HepG2 (cell line): ENCODE data around the gene HMBS. TPM values are rescaled to one million over a fixed set of nuclear protein-coding genes. Genes with fewer than 3 reads are reported as not detected.

Experiments
- ATAC-seq: fragments of 200-7000 bp; cut with Tn5 transposase; 3 replicates; pipeline ENCODE4 v1.9.1; 2020; ENCODE audit warnings: mild to moderate bottlenecking, moderate library complexity
- BruUV-seq: library from RNA; stranded (reverse); fragments of 400-500 nt; replicated peaks from 2 replicates; lab custom pipeline; 2021; lab: Mats Ljungman, UMichigan
- CTCF ChIA-PET: fragments of 300-600 bp; formaldehyde crosslinking; extraction: SDS; loops from one replicate; lab custom pipeline; 2021; ENCODE audit warnings: low total read pairs, inconsistent platforms, low intra/inter-chr PET ratio; lab: Yijun Ruan, JAX
- POLR2A ChIA-PET: fragments of 350-600 bp; sonication (Branson Sonifier 250); formaldehyde crosslinking; loops from one replicate; lab custom pipeline; 2020; ENCODE audit warnings: antibody characterized with exemption, inconsistent platforms; lab: Yijun Ruan, JAX
- DNase-seq: peaks from one replicate; pipeline ENCODE4 v3.0.0-alpha.2; 2015; ENCODE audit warnings: low spot score
- FAIRE-seq: peaks from 3 replicates; lab custom pipeline; 2011; peaks lifted over from hg19 to GRCh38; lab: Jason Lieb, UNC
- H2AFZ ChIP-seq: one replicate; pipeline ENCODE4 v1.6.1; 2011; ENCODE audit warnings: low read length, inconsistent platforms
- H3K27ac ChIP-seq: fragments of 300-600 bp; 3 replicates; pipeline ENCODE4 v1.8.0; 2011; ENCODE audit warnings: mixed run types, mild to moderate bottlenecking, mixed read lengths, low read length, inconsistent platforms; ENCODE audit not compliant: insufficient read depth; ENCODE audit errors: extremely low read length
- H3K27me3 ChIP-seq, 2 experiments: fragments of 200-600 bp in 1 of 2; 2 replicates in 1 of 2; 3 replicates in 1 of 2; pipeline versions ENCODE4 v1.6.0 to v1.8.0; 2011; ENCODE audit warnings: low read length in 2 of 2, mild to moderate bottlenecking in 2 of 2, moderate library complexity in 2 of 2, inconsistent platforms in 1 of 2; ENCODE audit not compliant: insufficient read depth in 2 of 2, control insufficient read depth in 1 of 2
- H3K36me3 ChIP-seq, 2 experiments: fragments of 200-600 bp in 1 of 2; replicated peaks in 1 of 2; 2 replicates in 1 of 2; 3 replicates in 1 of 2; pipeline versions ENCODE4 v1.5.1 to v1.8.0; 2011; ENCODE audit warnings: low read length in 2 of 2, inconsistent platforms in 1 of 2; ENCODE audit not compliant: insufficient read depth in 2 of 2, control insufficient read depth in 1 of 2
- H3K4me1 ChIP-seq: 2 replicates; pipeline ENCODE4 v1.5.1; 2012; ENCODE audit warnings: low read length, inconsistent platforms; ENCODE audit not compliant: insufficient read depth
- H3K4me2 ChIP-seq: 2 replicates; pipeline ENCODE4 v1.6.0; 2011; ENCODE audit warnings: low read depth, low read length, inconsistent platforms
- H3K4me3 ChIP-seq, 3 experiments: fragments of 200-600 bp in 1 of 3; sonication (generic), shearing (Covaris generic) in 1 of 3; replicated peaks in 1 of 3; 2 replicates each; pipeline ENCODE4 v1.5.1; 2011 to 2016; ENCODE audit warnings: low read length in 3 of 3, inconsistent platforms in 2 of 3, low read depth in 2 of 3, mild to moderate bottlenecking in 2 of 3, control low read depth in 1 of 3, mixed read lengths in 1 of 3; ENCODE audit not compliant: insufficient read depth in 1 of 3
- H3K79me2 ChIP-seq: one replicate; pipeline ENCODE4 v1.6.1; 2011; ENCODE audit warnings: low read length, inconsistent platforms; ENCODE audit not compliant: insufficient read depth
- H3K9ac ChIP-seq: 2 replicates; pipeline ENCODE4 v1.6.0; 2011; ENCODE audit warnings: mild to moderate bottlenecking, low read depth, low read length, inconsistent platforms; ENCODE audit not compliant: insufficient read depth
- H3K9me3 ChIP-seq: 2 replicates; pipeline ENCODE4 v1.5.1; 2012; ENCODE audit warnings: mild to moderate bottlenecking, low read length
- H4K20me1 ChIP-seq: 2 replicates; pipeline ENCODE4 v1.6.0; 2011; ENCODE audit warnings: inconsistent platforms, mild to moderate bottlenecking, low read length, moderate library complexity; ENCODE audit not compliant: insufficient read depth
- AGO2 ChIP-seq: fragments of 200-400 bp; formaldehyde crosslinking; optimal IDR thresholded peaks from 2 replicates; pipeline ENCODE3; 2017; ENCODE audit warnings: mild to moderate bottlenecking, low read depth, low read length, moderate library complexity
- CREB1 ChIP-seq, 2 experiments: fragments of 450-650 bp in 1 of 2; IDR thresholded peaks; 2 replicates each; pipeline ENCODE4 v1.6.1; 2016 to 2017; ENCODE audit warnings: control low read depth in 1 of 2, mild to moderate bottlenecking in 1 of 2, missing compliant biosample characterization in 1 of 2, missing genetic modification characterization in 1 of 2
- EHMT2 ChIP-seq: fragments of 200-600 bp; sonication (generic); IDR thresholded peaks from 2 replicates; pipeline ENCODE4 v1.7.0; 2017; ENCODE audit warnings: antibody characterized with exemption, low read depth, low read length, borderline replicate concordance
- FOXA1 ChIP-seq, 2 experiments: fragments of 450-650 bp in 1 of 2; sonication (generic) in 1 of 2; formaldehyde crosslinking in 1 of 2; IDR thresholded peaks; 2 replicates each; pipeline versions ENCODE4 v1.4.0 to v1.6.1; 2016 to 2020; ENCODE audit warnings: missing genetic modification reagents in 1 of 2
- FOXP1 ChIP-seq, 2 experiments: fragments of 450-650 bp in 1 of 2; IDR thresholded peaks; 2 replicates each; pipeline ENCODE4 v1.6.1; 2017 to 2018; ENCODE audit warnings: antibody characterized with exemption in 1 of 2
- HNRNPK ChIP-seq: fragments of 200-400 bp; formaldehyde crosslinking; IDR thresholded peaks from 2 replicates; pipeline ENCODE4 v1.6.1; 2018; ENCODE audit warnings: low read length, low read depth, moderate library complexity, mild to moderate bottlenecking; ENCODE audit not compliant: poor library complexity, severe bottlenecking
- KMT2B ChIP-seq: IDR thresholded peaks from 2 replicates; pipeline ENCODE4 v1.6.1; 2016; ENCODE audit warnings: missing genetic modification reagents, missing compliant biosample characterization
- NBN ChIP-seq: fragments of 450-650 bp; conservative IDR thresholded peaks from 2 replicates; pipeline ENCODE4 v1.6.1; 2017
- PHF21A ChIP-seq: sonication (generic); formaldehyde crosslinking; IDR thresholded peaks from 2 replicates; pipeline ENCODE4 v1.5.0; 2020; ENCODE audit warnings: mild to moderate bottlenecking, missing genetic modification reagents
- REPIN1 ChIP-seq: sonication (generic); formaldehyde crosslinking; IDR thresholded peaks from 2 replicates; pipeline ENCODE4 v1.8.0; 2022; ENCODE audit warnings: missing genetic modification reagents, low read depth, mild to moderate bottlenecking, borderline replicate concordance
- STAT5B ChIP-seq: sonication (generic); formaldehyde crosslinking; IDR thresholded peaks from 2 replicates; pipeline ENCODE4 v1.4.0; 2020; ENCODE audit warnings: missing genetic modification reagents
- THAP11 ChIP-seq: IDR thresholded peaks from 2 replicates; pipeline ENCODE4 v1.6.1; 2016; ENCODE audit warnings: missing biosample characterization, missing genetic modification reagents
- ZBTB7B ChIP-seq: sonication (generic); formaldehyde crosslinking; IDR thresholded peaks from 2 replicates; pipeline ENCODE4 v1.4.0; 2020; ENCODE audit warnings: missing genetic modification reagents
- ZNF205 ChIP-seq: IDR thresholded peaks from 2 replicates; pipeline ENCODE4 v1.6.1; 2018; ENCODE audit warnings: missing biosample characterization, missing genetic modification reagents
- ZNF253 ChIP-seq: sonication (generic); formaldehyde crosslinking; IDR thresholded peaks from 2 replicates; pipeline ENCODE4 v1.8.0; 2022; ENCODE audit warnings: mild to moderate bottlenecking, missing genetic modification reagents, borderline replicate concordance
- ZNF264 ChIP-seq: sonication (generic); formaldehyde crosslinking; IDR thresholded peaks from 2 replicates; pipeline ENCODE4 v1.4.0; 2020; ENCODE audit warnings: missing genetic modification reagents
- ZNF570 ChIP-seq: sonication (generic); formaldehyde crosslinking; IDR thresholded peaks from 2 replicates; pipeline ENCODE4 v1.4.0; 2020; ENCODE audit warnings: mild to moderate bottlenecking, missing genetic modification reagents, borderline replicate concordance
- ZNF777 ChIP-seq: sonication (generic); formaldehyde crosslinking; IDR thresholded peaks from 2 replicates; pipeline ENCODE4 v1.4.0; 2020; ENCODE audit warnings: missing genetic modification reagents
- WGBS: methylation state at CpG from one replicate; pipeline ENCODE4 v1.1.6; 2017; ENCODE audit warnings: low lambda C conversion rate; 5-methylcytosine and 5-hydroxymethylcytosine counted together
- in situ Hi-C: cut with HindIII; loops from 2 replicates; pipeline ENCODE4 v1.10.0; 2017; ENCODE audit warnings: low pct_unique_long_range_greater_than_20kb; ENCODE audit not compliant: extremely low pct_ligation_motif_present
- intact Hi-C: fragments of 100-400 bp; cut with micrococcal nuclease; formaldehyde crosslinking; loops from one replicate; pipeline ENCODE4 v1.10.0; 2022; ENCODE audit not compliant: unreplicated experiment
- polyA plus RNA-seq, 8 experiments: library from polyadenylated mRNA; depleted of rRNA in 3 of 8; stranded (reverse) in 7 of 8; unstranded in 1 of 8; fragments of >200 nt; fragmentation: Illumina TruSeq in 4 of 8; extraction: Trizol in 4 of 8; gene quantifications; 2 replicates each; pipeline versions ENCODE4 v1.2.1 to v1.2.3, GENCODE V29; 2011 to 2016; ENCODE audit warnings: low read depth in 4 of 8, missing spikeins in 1 of 8, mixed read lengths in 1 of 8; ENCODE audit not compliant: insufficient read depth in 1 of 8
- total RNA-seq, 5 experiments: library from RNA; depleted of rRNA; stranded (reverse); fragments of >200 nt; fragmentation: Illumina TruSeq; extraction: Trizol; gene quantifications; 2 replicates each; pipeline ENCODE4 v1.2.3, GENCODE V29; 2016; ENCODE audit warnings: low read depth in 1 of 5
- TF ChIP-seq, protein P1 (sequence below): sonication (generic); formaldehyde crosslinking; IDR thresholded peaks from 2 replicates; pipeline ENCODE4 v1.5.0; 2020; ENCODE audit warnings: mild to moderate bottlenecking, missing genetic modification reagents
- TF ChIP-seq, protein P2 (sequence below): sonication (generic); formaldehyde crosslinking; IDR thresholded peaks from 2 replicates; pipeline ENCODE4 v1.4.0; 2020; ENCODE audit warnings: missing genetic modification reagents

HMBS gene
- total and polyA plus RNA-seq, 2 of the 13 experiments (the other 11 are each of a cell fraction or from before 2014, with no cell fraction given) = 9.4 to 46.9 TPM

DNA sequence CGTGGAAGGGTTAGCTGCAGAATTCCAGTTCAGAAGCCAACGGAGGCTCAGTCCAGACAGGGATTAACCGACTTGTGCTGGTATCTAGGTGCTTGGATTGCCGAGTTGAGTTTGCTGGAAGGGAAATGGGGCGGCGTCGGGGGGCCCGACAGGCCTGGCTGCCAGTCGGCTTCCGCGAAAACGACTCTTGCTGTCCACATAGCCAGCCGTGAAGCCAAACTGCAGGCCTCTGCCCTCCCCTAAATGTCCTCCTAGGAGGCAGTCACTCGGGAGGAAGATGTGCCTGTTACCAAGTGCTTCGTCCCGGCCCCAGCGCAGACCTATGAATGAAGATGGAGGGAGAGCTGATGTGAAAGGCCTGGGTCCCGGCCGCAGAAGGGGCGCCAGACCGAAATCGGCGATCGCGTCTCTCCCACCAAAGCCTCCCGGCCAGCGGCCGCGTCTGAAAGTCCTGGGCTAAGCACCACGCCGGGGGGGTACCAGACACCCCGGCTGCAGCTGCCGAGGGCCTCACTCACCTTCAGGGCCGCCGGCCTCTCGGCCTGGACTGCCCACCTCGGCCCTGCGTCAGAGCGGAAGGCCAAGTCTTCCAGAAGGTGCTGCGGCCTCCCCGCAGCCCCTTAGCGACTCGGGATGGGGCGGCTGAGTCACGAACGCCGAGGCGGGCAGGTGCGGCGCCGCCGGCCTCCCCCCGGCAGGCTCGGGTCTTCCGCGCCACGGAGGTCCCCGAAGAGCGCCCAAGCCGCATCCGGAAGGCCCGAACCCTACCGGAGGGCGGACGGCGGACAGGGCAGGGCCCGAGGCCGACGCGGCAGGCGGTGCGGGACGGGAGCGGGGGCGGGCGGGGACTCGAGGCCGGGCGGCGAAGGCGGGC is 9.5 kb downstream of the HMBS start (continued):
- TF ChIP-seq, protein P1, sequence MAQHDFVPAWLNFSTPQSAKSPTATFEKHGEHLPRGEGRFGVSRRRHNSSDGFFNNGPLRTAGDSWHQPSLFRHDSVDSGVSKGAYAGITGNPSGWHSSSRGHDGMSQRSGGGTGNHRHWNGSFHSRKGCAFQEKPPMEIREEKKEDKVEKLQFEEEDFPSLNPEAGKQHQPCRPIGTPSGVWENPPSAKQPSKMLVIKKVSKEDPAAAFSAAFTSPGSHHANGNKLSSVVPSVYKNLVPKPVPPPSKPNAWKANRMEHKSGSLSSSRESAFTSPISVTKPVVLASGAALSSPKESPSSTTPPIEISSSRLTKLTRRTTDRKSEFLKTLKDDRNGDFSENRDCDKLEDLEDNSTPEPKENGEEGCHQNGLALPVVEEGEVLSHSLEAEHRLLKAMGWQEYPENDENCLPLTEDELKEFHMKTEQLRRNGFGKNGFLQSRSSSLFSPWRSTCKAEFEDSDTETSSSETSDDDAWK (CRISPR knock-in tag) = no peak
- no peak for TF ChIP-seq ZNF264 (CRISPR knock-in tag)

DNA sequence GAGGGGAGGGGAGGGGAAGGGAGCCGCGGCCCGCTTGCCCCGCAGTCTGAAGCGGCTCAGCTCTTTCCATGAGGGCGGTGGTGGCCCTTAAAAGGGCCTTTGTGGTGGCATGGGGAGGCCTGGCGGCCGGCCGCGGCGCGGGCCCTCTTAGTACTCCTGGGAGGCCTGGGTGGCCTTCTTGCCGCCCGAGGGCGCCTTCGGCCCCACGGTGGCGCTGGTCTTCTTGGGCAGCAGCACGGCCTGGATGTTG is 10.1 kb downstream of the HMBS start:
- CTCF ChIA-PET = no interaction called here
- in situ Hi-C loops (no loop called here), intact Hi-C loops (loop anchor here (2.0 kb wide), 4 partner anchors 30 to 64 kb away; partner anchors contain the start of genes HYOU1 and SLC37A4)
- FAIRE-seq (no peak), DNase-seq (peak; percentile 64), ATAC-seq (peak; percentile 81)
- Histone ChIP-seq H4K20me1 (peaks cover 16% of the 10 kb centered on the region), H3K36me3 (peaks cover 10 to 36% of the 10 kb centered on the region in 2 experiments; a peak in 4 of 5 replicates), H3K4me3 (peak overlapping the region; percentile 78 to 93 (median 91)), H3K9ac (peak overlapping the region; percentile 93), H3K4me1 (peaks cover 38% of the 10 kb centered on the region), H2AFZ (no peak overlapping the region), H3K4me2 (peak overlapping the region; percentile 64), H3K27me3 (no peaks in the 10 kb centered on the region), H3K27ac (peak overlapping the region; percentile 78), H3K9me3 (no peaks in the 10 kb centered on the region), H3K79me2 (peaks cover 31% of the 10 kb centered on the region)
- WGBS = no CpG with 5 or more reads among the region's 19 CpGs
- BruUV-seq = no TSS peak
- POLR2A ChIA-PET = interaction anchor here (0.7 to 3.1 kb wide), 22 partner anchors 9 to 274 kb away, joined by 3 to 109 read pairs (median 5); partner anchors contain the start of genes C2CD2L, HINFP, HMBS and RPS25
- no peak for TF ChIP-seq EHMT2
- TF ChIP-seq FOXP1 (IDR thresholded peaks at IDR 0.05) = no peak
- no peak for TF ChIP-seq FOXP1 (CRISPR knock-in tag; IDR thresholded peaks at IDR 0.05)
- TF ChIP-seq ZNF777 (CRISPR knock-in tag) = peak; percentile 16; the same call in 1 of the 2 replicates
- no peak for TF ChIP-seq AGO2
- TF ChIP-seq ZBTB7B (CRISPR knock-in tag) = no peak
- TF ChIP-seq NBN = no peak
- TF ChIP-seq STAT5B (CRISPR knock-in tag) = no peak
- no peak for TF ChIP-seq ZNF253 (CRISPR knock-in tag)
- TF ChIP-seq THAP11 (CRISPR knock-in tag) = no peak; the same call in 1 of the 2 replicates
- TF ChIP-seq ZNF570 (CRISPR knock-in tag) = no peak
- TF ChIP-seq CREB1 (IDR thresholded peaks at IDR 0.05) = 0 out of 2 replicates have a peak, but pooled peaks have one; percentile 1
- TF ChIP-seq CREB1 (CRISPR knock-in tag; IDR thresholded peaks at IDR 0.05) = no peak
- TF ChIP-seq FOXA1 (IDR thresholded peaks at IDR 0.05) = no peak
- TF ChIP-seq FOXA1 (CRISPR knock-in tag; IDR thresholded peaks at IDR 0.05) = no peak
- TF ChIP-seq ZNF205 (CRISPR knock-in tag) = no peak
- TF ChIP-seq, protein P2, sequence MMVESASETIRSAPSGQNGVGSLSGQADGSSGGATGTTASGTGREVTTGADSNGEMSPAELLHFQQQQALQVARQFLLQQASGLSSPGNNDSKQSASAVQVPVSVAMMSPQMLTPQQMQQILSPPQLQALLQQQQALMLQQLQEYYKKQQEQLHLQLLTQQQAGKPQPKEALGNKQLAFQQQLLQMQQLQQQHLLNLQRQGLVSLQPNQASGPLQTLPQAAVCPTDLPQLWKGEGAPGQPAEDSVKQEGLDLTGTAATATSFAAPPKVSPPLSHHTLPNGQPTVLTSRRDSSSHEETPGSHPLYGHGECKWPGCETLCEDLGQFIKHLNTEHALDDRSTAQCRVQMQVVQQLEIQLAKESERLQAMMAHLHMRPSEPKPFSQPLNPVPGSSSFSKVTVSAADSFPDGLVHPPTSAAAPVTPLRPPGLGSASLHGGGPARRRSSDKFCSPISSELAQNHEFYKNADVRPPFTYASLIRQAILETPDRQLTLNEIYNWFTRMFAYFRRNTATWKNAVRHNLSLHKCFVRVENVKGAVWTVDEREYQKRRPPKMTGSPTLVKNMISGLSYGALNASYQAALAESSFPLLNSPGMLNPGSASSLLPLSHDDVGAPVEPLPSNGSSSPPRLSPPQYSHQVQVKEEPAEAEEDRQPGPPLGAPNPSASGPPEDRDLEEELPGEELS (CRISPR knock-in tag) = no peak
- TF ChIP-seq PHF21A (CRISPR knock-in tag) = no peak
- no peak for TF ChIP-seq REPIN1
- peak; percentile 84 for TF ChIP-seq HNRNPK
- TF ChIP-seq KMT2B (CRISPR knock-in tag) = no peak
